Stimulated activated CD4-positive, alpha-beta T cell treated with anti-CD3 and anti-CD28 coated beads, Interleukin-2, amount 100 ng/mL, for 4 hours (primary cell): Measurements from ENCODE around the gene HADHB.
"Not testable (repeated sequence)": the region's sequence is repeated elsewhere in the genome, so short reads cannot be mapped to it uniquely, and the experiment has no call there.

Experiments used
- DNase-seq: peaks from one replicate; pipeline ENCODE4 v3.0.0-alpha.2; 2020; ENCODE audit warnings: low read depth

The HADHB gene

DNA sequence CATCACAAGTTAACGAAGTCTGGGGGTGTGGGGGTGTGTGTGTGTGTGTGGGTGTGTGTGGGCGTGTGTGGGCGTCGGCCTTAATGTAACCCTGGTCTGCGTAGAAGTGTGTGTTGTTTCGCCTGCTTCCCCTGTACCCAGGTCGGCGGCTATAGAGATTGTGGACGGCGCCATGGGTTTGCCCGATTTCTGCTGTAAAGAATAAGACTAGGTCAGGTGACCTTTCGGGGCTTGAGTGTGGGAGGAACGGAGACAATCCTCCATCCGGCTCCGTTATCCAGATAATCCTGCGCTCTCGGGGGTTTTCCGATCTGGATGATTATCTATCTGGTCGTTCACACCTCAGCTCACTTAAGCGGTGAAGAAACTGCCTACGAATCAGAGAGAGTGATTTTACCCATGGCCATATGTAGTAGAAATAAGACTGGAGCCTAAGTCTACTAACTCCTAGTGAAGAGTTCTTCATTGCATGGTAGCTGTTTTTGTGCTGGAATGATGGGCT is 543 bp downstream of the HADHB start:
- peak; percentile 43 for DNase-seq

DNA sequence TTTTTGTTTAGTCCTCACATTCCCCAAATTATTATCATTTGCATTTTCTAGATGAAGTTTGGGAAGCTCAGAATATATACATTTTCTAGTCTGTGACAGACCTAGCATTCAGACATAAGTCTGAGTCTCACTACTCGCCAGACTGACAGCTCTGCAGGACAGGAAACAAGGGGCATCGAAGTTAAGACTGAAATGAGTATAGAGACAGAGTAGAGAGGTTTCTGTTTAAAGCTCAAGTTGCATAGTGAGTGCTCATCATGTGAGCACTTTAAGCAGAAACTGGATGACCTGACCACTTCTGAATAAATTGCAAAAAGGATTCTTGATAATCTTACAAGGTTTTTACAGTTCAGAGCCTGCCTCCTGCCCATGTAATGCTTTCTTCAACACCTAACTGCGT is 1.1 kb downstream of the HADHB start:
- no peak for DNase-seq

- no peak for DNase-seq
These were observed 2.1 kb downstream of the HADHB start for GRCh38 chr2:26246818-26247217.

GRCh38 chr2:26249625-26250024 is 4.9 kb downstream of the HADHB start:
- DNase-seq: no peak

DNA sequence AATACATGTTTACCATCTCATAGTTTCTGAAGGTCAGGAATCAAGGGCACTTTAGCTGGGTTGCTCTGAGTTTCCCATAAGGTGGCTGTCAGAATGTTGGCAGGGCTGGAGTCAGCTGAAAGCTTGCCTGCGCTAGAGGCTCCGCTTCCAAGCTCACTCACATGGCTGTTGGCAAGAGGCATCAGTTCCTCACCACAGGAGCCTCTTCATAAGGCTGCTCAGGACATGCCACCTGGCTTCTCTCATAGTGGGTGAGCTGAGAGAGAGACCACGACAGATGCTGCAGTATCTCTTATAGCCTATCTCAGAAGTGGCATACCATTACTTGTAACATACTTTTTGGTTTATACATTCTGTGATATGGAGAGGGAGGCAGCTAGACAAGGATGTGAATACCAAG is 7.2 kb downstream of the HADHB start:
- no peak for DNase-seq

DNA sequence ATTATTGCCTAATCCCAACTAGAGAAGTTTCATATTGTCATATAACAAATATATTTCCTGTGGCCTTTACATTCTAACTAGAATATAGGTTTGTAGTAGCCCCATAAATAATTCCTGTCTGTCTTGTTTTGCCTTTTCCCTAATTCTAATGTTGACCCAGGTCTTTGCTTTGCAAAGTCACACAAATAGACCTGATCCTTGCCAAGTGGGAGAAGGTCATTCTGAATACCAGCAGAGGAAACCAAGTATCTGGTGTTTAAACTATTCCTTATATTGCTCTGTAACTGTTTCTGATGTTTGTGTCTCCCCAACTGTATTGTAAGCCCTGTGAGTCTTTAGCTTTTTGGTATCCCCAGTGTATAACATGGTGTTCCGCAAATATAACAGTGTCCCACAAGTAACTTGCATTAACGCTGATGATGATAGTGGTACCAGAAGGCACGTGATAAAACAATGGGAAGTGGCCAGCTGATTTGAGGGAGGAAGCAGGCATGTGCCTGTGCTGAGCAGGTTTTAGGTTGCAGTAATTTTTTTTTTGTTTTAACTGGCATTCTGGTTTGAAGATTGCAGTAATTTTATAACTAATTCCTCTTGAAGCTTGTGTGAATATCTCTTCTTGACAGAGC is 11.1 kb downstream of the HADHB start:
- DNase-seq: no peak

GRCh38 chr2:26258836-26259235 is 14.1 kb downstream of the HADHB start:
- not testable (repeated sequence) for DNase-seq

DNA sequence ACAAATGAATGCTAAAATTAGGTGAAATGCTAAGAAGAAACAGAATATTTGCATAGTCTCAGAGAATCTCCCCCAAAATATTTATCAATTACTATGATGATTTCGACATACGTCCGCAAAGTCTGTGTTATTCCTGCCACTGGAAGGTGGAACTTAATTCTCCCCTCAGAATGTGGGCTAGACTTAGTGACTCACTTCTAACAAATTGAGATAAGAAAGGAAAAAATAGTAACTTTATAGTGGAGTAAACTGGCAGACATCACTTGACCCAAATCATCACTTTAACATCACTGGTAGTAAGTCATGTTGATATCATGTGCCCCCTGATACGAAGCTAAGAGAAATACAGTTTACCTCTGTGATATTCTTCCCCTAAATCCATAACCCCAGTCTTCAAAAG is 23.5 kb downstream of the HADHB start:
- DNase-seq: no peak

DNA sequence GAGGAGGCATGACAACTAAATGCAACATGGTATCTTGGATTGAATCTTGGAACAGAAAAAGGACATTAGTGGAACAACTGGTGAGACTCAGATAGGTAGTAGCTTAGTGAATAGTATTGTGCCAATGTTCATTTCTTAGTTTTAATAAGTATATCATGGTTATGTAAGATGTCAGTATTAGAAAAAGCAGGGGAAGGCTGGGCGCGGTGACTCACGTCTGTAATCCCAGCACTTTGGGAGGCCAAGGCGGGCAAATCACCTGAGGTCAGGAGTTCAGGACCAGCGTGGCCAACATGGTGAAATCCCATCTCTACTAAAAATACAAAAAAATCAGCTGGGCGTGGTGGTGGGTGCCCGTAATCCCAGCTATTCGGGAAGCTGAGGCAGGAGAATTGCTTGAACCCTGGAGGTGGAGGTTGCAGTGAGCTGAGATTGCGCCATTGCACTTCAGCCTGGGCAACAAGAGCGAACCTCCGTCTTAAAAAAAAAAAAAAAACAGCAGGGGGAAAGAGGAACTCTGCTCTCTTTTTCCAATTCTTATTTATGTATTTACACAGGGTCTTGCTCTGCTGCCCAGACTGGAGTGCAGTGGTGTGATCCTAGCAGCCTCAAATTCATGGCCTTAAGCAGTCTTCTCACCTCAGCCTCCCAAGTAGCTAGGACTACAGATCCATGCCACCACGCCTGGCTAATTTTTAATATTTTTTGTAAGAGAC is 24.1 kb downstream of the HADHB start:
- DNase-seq: not testable (repeated sequence)

DNA sequence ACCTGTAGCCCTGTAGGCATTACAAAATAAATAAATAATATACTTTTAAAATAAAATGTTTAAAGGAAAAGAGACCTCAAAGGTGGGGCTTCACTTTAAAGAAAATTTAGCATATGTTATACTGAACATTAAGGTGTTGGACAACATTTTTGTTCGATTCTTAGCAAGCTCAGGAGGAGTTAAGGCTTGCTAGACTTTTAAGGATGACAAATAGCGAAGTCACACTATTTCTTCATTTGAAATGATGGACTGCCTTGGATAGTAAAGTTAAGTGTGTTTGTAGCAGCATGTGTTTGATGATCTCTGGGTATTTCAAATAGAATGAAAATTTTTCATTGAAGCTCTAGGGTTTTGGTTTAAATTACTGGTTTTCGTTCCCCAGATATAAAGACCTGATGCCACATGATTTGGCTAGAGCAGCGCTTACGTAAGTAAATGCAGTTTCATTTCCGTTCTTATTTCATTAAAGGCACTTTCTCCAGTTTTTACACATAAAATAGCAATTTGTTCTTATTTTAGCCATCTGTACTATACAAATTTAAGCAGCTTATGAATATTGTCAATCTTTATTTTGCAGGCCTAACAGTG is 24.9 kb downstream of the HADHB start:
- no peak for DNase-seq

DNA sequence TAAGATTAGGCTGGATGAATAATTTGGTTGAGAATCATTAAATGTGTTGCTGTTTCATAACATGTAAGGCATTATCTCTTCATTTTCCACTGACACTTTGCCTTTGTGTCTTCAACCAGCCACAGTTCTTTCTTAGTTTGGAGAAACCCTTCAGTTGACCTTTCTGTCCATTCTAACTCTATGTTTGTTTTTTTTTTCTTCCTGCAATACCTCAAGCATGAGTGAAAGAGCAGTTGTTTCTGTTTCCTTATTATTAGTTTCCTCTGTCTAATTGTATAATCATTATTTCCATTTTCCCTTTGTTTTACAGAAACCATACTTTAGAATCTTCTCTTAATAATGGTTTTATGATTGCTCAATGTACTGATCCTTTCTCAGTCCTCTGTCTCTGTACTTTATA is 25.6 kb downstream of the HADHB start:
- DNase-seq: no peak

GRCh38 chr2:26273501-26273900 is 28.8 kb downstream of the HADHB start:
- DNase-seq: no peak

DNA sequence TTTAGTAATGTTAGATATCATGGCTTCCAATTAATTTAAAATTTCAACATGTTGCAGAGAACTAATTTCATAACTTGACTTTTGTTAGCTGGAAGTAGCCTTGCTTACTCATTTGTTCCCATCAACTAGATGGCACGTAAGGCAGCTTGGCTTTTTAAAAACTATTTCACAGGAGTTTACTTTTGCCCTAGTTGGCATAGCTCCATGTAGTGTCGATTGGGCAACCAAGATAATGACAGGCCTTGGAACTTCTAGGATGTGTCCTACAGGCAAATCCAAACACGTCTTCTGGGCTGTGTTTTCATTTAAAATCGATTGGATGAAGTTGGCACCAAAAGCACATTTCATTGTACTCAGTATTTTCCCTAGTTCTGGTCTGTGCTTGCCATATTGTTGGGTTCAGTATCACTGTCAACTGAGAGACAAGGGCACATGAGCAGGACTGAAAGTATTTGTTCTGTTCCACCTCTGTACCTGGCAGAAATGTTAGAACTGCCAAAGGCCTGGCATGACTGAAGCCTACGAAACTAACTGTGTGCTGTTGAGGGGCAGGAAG is 29.4 kb downstream of the HADHB start:
- no peak for DNase-seq

- no peak for DNase-seq
These were observed 31.9 kb downstream of the HADHB start for GRCh38 chr2:26276484-26277227.

DNA sequence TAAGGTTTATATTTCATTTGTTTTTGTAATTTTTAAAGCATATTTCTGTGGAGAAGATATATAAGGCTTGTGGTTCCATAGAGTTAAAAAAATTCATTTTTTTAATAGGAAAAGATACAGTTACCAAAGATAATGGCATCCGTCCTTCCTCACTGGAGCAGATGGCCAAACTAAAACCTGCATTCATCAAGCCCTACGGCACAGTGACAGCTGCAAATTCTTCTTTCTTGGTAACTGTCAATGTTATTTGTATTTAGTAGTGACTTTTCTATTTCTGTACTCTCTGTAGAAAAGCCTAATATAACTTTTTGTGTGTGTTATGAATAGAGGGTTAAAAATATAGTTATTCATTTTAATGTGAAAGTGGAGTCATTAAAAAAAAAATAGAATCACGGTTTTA is 35.1 kb downstream of the HADHB start:
- no peak for DNase-seq

DNA sequence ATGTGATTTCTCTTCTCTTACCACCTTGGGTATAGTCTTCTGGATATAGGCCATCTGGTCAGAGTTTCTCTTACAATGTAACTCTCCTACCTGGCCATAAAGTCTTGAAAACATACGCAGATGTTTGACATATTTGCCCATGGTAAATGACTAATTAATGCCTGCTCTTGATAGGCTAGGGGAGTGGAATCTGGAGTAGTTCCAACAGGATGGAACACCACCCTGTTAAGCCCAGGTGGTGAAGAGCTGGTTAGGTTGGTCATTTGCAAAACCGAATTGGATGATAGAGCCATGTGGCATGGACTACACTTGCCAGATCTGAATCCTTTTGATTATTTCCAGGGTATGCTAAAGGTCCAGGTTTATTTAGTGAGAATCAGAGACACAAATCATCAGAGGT is 36.5 kb downstream of the HADHB start:
- no peak for DNase-seq

- no peak for DNase-seq
These were observed 38.9 kb downstream of the HADHB start for GRCh38 chr2:26283606-26284005.

DNA sequence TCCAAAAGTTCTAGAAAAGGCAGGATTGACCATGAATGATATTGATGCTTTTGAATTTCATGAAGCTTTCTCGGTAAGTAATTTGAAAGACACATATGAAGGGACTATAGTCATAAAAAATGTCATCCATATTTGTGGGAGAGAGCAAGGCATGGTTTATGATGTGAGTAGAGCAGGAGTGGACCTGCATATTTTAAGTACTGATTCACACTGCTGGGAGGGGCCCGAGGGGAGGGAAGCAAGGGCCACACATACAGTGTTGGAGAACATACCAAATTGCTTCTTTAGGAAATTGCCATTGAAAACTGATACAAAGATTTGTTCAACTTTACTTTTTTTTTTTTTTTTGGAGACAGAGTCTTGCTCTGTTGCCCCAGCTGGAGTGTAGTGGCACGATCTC is 39.4 kb downstream of the HADHB start:
- DNase-seq: no peak

DNA sequence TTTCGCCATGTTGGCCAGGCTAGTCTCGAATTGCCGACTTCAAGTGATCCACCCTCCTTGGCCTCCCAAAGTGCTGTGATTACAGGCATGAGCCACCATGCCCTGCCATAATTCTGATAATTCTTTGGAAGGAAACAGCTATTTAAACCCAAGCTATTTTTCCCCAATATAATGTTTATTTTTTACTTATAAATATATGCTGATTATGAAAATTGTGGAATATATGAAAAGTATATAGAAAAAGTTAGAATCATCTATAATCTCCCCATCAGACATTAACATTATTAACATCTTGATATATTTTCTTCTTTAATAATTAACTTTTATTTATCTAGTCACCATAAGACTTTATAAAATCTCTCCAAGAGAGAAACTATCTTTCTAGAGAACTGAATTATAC is 41.2 kb downstream of the HADHB start:
- no peak for DNase-seq

DNA sequence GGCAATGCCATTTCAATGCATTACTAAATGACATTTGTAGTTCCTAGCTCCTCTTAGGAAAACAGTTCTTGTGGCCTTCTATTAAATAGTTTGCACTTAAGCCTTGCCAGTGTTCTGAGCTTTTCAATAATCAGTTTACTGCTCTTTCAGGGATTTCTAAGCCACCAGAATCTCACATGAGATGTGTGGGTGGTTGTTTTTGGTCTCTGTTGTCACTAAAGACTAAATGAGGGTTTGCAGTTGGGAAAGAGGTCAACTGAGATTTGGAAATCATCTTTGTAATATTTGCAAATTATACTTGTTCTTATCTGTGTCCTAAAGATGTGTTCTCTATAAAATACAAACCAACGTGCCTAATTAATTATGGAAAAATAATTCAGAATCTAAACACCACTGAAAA is 45.3 kb downstream of the HADHB start:
- no peak for DNase-seq

DNA sequence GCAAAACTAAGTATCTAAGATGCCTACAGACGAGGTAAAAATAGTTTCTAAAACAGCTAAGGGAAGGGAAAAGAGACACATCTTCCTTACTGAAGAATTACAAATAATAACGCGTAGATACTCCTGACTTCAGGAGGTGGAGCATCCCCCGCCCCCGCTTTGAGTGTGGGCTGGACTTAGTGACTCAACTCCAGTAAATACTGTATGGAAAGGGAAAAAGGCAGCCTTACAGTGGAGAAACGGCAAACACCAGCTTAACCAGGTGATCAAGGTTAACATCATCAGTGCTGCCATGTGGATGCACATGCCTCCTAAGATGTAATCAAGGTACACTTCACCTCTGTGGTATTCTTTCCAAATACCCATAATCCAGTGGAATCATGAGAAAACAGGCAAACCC is 47.9 kb downstream of the HADHB start:
- no peak for DNase-seq

- no peak for DNase-seq
These were observed 50.8 kb downstream of the HADHB start for GRCh38 chr2:26295511-26295910.
